ENCODE data around the gene LPP. TPM values are rescaled to one million over a fixed set of nuclear protein-coding genes. Genes with fewer than 3 reads are reported as not detected.
"Not testable (repeated sequence)": the region's sequence is repeated elsewhere in the genome, so short reads cannot be mapped to it uniquely, and the experiment has no call there.

The LPP gene
- total RNA-seq, 1 donor = 77.4 TPM

DNA sequence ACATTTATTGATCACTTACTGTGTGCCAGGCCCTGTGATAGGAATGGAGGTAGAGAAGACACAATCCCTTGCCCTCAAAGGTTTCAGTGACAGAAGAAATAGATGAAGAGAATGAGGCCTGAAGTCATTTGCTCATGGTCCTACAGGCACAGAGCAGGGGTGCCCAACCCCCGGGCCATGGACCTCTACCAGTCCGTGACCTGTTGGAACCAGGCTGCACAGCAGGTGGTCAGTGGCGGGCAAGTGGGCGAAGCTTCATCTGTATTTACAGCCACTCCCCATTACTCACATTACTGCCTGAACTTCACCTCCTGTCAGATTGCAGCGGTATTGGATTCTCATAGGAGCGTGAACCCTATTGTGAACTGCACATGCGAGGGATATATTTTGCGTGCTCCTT, 480.3 kb downstream of the LPP start:
- Histone ChIP-seq H3K36me3 (ENCODE audit: insufficient read depth, low read length) (no peaks in the 10 kb centered on the region), H3K4me2 (ENCODE audit: insufficient read depth, low read length) (no peak overlapping the region), H3K27ac (ENCODE audit: low read depth, low read length) (no peak overlapping the region), H2AFZ (ENCODE audit: low read length) (no peak overlapping the region), H4K20me1 (ENCODE audit: insufficient read depth, low read length) (no peaks in the 10 kb centered on the region), H3K79me2 (ENCODE audit: insufficient read depth, low read length) (peaks cover 8% of the 10 kb centered on the region), H3K4me1 (ENCODE audit: insufficient read depth, low read length) (peaks cover 19% of the 10 kb centered on the region), H3K4me3 (ENCODE audit: insufficient read depth, low read length) (no peak overlapping the region), H3K27me3 (ENCODE audit: insufficient read depth, low read length) (no peaks in the 10 kb centered on the region), H3K9me3 (ENCODE audit: low read depth, low read length) (no peaks in the 10 kb centered on the region)
- no peak for DNase-seq (ENCODE audit: insufficient read length, low spot score, missing footprints)
- TF ChIP-seq, protein P1, sequence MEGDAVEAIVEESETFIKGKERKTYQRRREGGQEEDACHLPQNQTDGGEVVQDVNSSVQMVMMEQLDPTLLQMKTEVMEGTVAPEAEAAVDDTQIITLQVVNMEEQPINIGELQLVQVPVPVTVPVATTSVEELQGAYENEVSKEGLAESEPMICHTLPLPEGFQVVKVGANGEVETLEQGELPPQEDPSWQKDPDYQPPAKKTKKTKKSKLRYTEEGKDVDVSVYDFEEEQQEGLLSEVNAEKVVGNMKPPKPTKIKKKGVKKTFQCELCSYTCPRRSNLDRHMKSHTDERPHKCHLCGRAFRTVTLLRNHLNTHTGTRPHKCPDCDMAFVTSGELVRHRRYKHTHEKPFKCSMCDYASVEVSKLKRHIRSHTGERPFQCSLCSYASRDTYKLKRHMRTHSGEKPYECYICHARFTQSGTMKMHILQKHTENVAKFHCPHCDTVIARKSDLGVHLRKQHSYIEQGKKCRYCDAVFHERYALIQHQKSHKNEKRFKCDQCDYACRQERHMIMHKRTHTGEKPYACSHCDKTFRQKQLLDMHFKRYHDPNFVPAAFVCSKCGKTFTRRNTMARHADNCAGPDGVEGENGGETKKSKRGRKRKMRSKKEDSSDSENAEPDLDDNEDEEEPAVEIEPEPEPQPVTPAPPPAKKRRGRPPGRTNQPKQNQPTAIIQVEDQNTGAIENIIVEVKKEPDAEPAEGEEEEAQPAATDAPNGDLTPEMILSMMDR (IDR thresholded peaks at IDR 0.05; ENCODE audit: extremely low read depth, low read depth, low read length) = no peak

- Histone ChIP-seq H3K36me3 (ENCODE audit: insufficient read depth, low read length) (no peaks in the 10 kb centered on the region), H3K27me3 (ENCODE audit: insufficient read depth, low read length) (no peaks in the 10 kb centered on the region), H4K20me1 (ENCODE audit: insufficient read depth, low read length) (no peaks in the 10 kb centered on the region), H3K4me2 (ENCODE audit: insufficient read depth, low read length) (no peak overlapping the region), H2AFZ (ENCODE audit: low read length) (no peak overlapping the region), H3K79me2 (ENCODE audit: insufficient read depth, low read length) (peaks cover 8% of the 10 kb centered on the region), H3K9me3 (ENCODE audit: low read depth, low read length) (no peaks in the 10 kb centered on the region), H3K4me3 (ENCODE audit: insufficient read depth, low read length) (no peak overlapping the region), H3K4me1 (ENCODE audit: insufficient read depth, low read length) (peaks cover 19% of the 10 kb centered on the region), H3K27ac (ENCODE audit: low read depth, low read length) (no peak overlapping the region)
- peak; percentile 74 for DNase-seq (ENCODE audit: insufficient read length, low spot score, missing footprints)
- TF ChIP-seq, protein P1 (IDR thresholded peaks at IDR 0.05; ENCODE audit: extremely low read depth, low read depth, low read length) = no peak
Observed at GRCh38 chr3:188635258-188636042, 481.5 kb downstream of the LPP start.

- not testable (repeated sequence) for H3K27ac ChIP-seq (ENCODE audit: low read depth, low read length); H3K4me3 ChIP-seq (ENCODE audit: insufficient read depth, low read length); H3K9me3 ChIP-seq (ENCODE audit: low read depth, low read length); DNase-seq (ENCODE audit: insufficient read length, low spot score, missing footprints); H3K79me2 ChIP-seq (ENCODE audit: insufficient read depth, low read length); H2AFZ ChIP-seq (ENCODE audit: low read length); H3K36me3 ChIP-seq (ENCODE audit: insufficient read depth, low read length); H4K20me1 ChIP-seq (ENCODE audit: insufficient read depth, low read length); H3K4me2 ChIP-seq (ENCODE audit: insufficient read depth, low read length); H3K27me3 ChIP-seq (ENCODE audit: insufficient read depth, low read length)
- peaks cover 22% of the 10 kb centered on the region for H3K4me1 ChIP-seq (ENCODE audit: insufficient read depth, low read length)
Observed at GRCh38 chr3:188636292-188636691, 482.3 kb downstream of the LPP start.

- TF ChIP-seq, protein P1 (IDR thresholded peaks at IDR 0.05; ENCODE audit: extremely low read depth, low read depth, low read length) = no peak
- Histone ChIP-seq H4K20me1 (ENCODE audit: insufficient read depth, low read length) (no peaks in the 10 kb centered on the region), H3K9me3 (ENCODE audit: low read depth, low read length) (no peaks in the 10 kb centered on the region), H3K4me2 (ENCODE audit: insufficient read depth, low read length) (no peak overlapping the region), H3K4me3 (ENCODE audit: insufficient read depth, low read length) (no peak overlapping the region), H3K27me3 (ENCODE audit: insufficient read depth, low read length) (no peaks in the 10 kb centered on the region), H2AFZ (ENCODE audit: low read length) (no peak overlapping the region), H3K36me3 (ENCODE audit: insufficient read depth, low read length) (no peaks in the 10 kb centered on the region), H3K27ac (ENCODE audit: low read depth, low read length) (no peak overlapping the region), H3K4me1 (ENCODE audit: insufficient read depth, low read length) (peaks cover 5% of the 10 kb centered on the region), H3K79me2 (ENCODE audit: insufficient read depth, low read length) (no peaks in the 10 kb centered on the region)
- DNase-seq (ENCODE audit: insufficient read length, low spot score, missing footprints) = no peak
Observed at GRCh38 chr3:188641076-188641475, 487.1 kb downstream of the LPP start.
